Spleen (tissue), 7 donors: ENCODE results near the gene R3HDML.

ENCODE experiments used
- POLR2A ChIP-seq, 3 donors: fragments of 450-650 bp; IDR thresholded peaks; one replicate each; pipeline ENCODE4 v1.5.1; 2017; ENCODE audit warnings: antibody characterized with exemption in 3 of 3, mild to moderate bottlenecking in 1 of 3
- TF ChIP-seq, protein P1 (sequence below), 11 experiments: fragments of 200-600 bp in 7 of 11; fragments of 450-650 bp in 4 of 11; sonication (generic) in 4 of 11; IDR thresholded peaks in 8 of 11; conservative IDR thresholded peaks in 3 of 11; 1 replicate in 7 of 11; 2 replicates in 4 of 11; pipeline versions ENCODE4 v1.4.0 to v1.8.0; 2016 to 2021; ENCODE audit warnings: antibody characterized with exemption in 11 of 11, inconsistent platforms in 4 of 11, mild to moderate bottlenecking in 1 of 11
- donor health status: DM: no; HTN: no; CAD: no; lungs with moderate emphysema.
- donor health status: DM: no; HTN: no; CAD: no.
- donor health status: DM: no; HTN: no; CAD: no.

DNA sequence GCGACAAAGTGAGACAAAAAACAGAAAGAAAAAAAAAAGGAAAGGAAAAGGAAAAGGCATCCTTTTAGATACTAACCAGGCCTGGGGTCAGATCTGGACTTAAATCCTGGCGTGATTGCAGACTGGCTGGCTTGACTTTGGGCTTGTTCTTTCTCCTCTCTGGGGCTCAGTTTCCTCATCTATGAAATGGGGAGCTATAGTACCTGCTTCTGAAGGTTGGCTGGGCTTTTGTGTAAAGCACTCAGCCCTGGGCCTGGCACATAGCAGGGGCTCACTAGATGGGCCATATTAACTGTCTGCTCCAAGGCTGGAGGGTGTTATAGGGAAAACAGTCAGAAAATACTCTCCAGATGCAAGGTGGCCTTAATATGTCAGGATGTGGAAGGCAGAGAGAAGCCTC lies 1.2 kb upstream of the R3HDML start:
- TF ChIP-seq, protein P1, sequence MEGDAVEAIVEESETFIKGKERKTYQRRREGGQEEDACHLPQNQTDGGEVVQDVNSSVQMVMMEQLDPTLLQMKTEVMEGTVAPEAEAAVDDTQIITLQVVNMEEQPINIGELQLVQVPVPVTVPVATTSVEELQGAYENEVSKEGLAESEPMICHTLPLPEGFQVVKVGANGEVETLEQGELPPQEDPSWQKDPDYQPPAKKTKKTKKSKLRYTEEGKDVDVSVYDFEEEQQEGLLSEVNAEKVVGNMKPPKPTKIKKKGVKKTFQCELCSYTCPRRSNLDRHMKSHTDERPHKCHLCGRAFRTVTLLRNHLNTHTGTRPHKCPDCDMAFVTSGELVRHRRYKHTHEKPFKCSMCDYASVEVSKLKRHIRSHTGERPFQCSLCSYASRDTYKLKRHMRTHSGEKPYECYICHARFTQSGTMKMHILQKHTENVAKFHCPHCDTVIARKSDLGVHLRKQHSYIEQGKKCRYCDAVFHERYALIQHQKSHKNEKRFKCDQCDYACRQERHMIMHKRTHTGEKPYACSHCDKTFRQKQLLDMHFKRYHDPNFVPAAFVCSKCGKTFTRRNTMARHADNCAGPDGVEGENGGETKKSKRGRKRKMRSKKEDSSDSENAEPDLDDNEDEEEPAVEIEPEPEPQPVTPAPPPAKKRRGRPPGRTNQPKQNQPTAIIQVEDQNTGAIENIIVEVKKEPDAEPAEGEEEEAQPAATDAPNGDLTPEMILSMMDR (IDR thresholded peaks at IDR 0.05 in 8 of 11, conservative IDR thresholded peaks at IDR 0.05 in 3 of 11): no peak
- no peak for TF ChIP-seq POLR2A (IDR thresholded peaks at IDR 0.05)
